ENCODE data around the gene IFNLR1.

Gene IFNLR1

GRCh38 chr1:24142546-24143534 is 44.2 kb downstream of the IFNLR1 start, which contains the start of gene IL22RA1:
Gene IL22RA1 (minus strand): TSS chr1:24143140. CDS start chr1:24143082, 58 bp downstream.
- DNase-seq = no peak

DNA sequence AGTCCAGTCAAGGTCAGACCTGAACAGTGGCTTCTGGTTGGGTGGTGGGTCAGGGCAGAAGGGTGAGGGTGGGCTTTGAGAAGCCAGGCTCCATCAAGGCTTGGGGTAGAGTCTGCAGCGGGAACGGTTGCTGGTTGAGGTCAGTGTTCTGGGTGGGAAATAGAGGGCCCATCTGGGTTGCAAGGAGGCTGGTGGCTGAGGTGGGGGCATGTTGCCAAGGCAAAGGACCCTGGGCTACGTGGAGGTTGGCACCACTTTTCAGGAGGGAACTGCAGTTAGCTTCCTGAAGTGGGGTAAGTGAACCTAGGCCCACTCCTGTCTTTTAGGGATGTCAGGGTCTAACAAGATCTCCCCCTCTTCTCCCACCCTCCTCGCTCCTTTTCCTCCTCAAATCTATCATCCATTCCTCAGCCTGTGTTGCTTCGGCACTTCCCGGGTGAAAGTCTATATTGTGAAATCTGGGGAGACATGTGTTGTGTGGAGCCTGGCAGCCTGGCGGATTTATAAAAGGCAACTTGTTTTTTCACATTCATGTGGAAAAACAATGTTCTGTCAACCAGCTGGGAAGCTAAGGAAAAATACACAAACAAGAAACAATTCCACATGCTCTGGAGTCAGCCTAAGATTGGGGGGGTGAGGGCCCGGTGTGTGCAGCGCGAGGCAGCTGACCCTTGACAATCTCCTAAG is 45.6 kb downstream of the IFNLR1 start:
- no peak for DNase-seq

DNA sequence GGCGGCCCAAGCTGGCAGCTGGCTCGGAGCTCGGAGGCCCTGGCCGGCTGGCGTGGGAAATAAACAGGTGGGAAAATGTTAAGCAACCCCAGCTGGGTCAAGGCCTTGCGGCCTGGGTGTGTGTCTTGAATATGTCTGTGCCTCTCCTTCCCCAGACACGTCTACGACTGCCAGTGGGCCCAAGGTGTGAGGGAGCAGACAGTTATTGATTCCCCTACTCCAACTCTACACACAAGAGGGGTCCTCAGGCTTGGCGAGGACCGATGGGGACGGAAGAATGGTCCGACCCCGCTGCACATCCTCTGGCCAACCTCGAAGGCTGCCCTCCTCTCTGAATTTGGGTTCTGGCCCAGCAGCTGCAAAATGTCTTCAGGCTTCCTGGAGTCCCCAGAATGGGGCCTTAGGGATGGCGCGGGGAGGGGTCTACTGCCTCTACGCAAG is 46.3 kb downstream of the IFNLR1 start:
- DNase-seq = no peak

DNA sequence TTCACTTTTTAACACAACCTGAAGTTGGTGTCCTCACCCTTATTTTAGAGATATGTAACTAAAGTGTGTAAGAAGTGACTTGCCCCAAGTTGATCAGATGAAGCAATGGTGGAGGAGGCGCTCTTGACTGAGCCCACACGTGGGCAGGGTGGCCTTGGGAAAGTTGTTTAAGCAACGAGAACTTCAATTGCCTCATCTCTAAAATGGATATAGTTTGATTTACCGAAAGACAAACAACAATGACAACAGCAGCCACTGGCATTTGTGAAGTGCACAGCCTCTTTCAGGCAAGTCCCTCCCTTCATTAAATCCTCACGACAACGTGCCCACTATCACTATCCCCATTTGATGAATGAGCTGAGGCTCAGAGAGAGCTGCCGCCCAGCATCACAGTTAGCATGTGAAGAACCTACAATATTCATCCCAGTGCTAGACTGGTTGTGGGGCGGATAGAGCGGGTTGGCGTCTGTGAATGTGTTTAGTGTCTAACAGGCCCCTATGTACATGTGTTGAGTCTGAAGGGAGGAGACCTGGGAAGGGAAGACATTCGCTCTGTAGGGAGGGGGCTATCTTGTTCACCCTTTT is 47.2 kb downstream of the IFNLR1 start:
- DNase-seq = no peak

GRCh38 chr1:24139222-24139489 is 47.9 kb downstream of the IFNLR1 start:
- no peak for DNase-seq

DNA sequence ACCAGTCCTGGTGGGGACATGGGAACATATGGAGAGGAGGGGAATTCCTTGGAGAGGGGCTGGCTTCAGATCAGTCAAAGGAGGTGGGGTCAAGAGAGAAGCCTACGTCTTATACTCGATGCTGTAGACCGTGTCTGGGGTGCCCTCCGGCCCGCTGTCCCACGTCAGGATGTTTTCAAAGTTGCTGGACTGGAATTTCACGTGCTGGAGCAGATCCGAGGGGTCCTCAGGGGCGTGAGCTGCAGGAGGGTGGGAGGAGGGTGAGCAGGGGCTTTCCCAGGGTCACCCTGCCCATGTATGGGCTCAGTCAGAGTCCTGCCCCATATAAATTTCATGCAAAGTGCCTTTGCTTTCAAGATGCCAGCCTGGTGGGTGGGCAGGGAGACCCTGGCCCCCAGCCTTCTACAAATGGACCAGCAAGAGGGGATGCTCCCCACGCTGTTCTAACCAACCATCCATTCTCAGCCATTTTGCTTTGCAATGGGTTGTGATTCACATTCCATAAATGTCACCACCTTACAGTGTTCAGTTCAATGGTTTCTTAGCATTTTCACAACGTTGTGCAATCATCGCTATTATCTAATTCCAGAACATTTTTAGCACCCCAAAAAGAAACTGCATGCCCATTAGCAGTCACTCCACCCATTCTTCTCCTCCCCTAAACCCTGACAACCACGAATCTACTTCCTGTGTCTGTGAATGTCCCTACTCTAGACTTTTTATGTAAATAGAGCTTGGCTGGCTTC is 48.4 kb downstream of the IFNLR1 start:
- no peak for DNase-seq

DNA sequence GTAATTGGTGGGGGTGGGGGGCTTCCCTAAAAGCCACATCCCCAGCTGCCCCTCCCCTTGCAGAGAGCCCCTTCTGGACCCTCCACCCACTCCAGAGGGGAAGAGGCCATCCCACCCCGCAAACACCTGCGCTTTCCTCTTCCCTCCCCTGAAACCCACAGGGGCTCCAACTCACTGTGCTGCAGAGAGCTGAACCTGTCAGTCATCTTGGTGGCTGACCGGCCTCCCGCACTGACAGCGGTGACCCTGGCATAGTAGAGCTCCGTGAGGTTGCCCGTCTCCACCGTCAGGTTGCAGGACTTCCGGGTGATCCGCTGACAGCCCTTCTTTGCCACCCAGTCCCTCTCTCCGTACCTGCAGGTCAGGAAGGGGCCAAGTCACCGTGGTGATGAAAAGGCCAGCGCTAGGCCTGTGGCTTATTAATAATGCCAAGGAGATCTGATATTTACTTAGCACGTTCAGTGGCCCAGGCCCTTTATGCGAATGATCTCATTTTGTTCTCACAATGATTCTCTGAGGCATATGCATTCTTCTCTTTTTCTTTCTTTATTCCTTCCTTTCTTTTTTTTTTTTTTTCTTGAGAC is 50.0 kb downstream of the IFNLR1 start:
- no peak for DNase-seq

DNA sequence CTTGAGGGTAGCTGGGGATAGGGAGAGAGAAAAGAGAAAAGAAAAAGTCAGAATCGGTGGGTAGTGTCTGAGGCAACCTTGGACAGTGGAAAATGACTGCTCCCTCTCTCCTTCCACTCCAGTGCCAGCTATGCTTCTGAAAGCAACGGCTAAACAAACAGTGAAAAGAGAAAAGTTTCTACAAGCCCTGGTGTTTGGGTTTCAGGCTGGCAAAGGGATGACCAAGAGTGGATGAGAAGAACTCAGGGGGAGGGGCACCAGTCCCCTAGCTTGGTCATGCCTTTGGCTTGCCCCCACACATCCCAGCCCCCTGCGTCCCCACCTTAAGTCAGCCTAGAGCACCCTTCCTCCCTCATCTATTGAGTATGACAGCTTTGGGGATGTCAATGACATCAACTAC is 52.7 kb downstream of the IFNLR1 start:
- no peak for DNase-seq

GRCh38 chr1:24133819-24134218 is 53.3 kb downstream of the IFNLR1 start:
- no peak for DNase-seq

- no peak for DNase-seq
Observed at GRCh38 chr1:24130385-24130784, 56.7 kb downstream of the IFNLR1 start.

DNA sequence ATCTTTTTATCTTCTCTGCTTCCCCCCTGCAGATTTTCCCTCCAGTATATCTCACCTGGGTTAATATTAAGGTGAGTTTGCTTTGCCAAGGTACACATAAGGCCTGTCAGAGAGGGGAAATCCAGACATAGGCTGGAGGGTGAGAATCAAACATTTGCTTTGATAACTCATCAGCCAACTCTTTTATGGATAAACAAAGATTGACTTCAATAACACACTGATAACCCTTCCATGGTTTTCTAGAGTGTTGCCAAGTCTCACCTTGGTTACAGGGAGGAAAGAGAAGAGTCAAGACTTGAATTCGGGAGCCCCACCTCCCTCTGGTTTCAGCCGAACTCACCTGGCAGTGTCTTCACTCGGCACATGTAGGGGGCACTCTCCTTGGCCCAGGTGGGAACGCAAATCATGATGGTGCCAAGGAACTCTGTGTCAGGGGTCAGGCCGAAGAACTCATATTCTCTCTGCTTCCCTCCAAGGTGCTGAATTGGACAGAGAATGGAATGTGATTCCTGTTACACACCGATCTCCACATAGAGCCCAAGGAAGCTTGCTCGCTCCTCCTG is 59.2 kb downstream of the IFNLR1 start:
- no peak for DNase-seq

DNA sequence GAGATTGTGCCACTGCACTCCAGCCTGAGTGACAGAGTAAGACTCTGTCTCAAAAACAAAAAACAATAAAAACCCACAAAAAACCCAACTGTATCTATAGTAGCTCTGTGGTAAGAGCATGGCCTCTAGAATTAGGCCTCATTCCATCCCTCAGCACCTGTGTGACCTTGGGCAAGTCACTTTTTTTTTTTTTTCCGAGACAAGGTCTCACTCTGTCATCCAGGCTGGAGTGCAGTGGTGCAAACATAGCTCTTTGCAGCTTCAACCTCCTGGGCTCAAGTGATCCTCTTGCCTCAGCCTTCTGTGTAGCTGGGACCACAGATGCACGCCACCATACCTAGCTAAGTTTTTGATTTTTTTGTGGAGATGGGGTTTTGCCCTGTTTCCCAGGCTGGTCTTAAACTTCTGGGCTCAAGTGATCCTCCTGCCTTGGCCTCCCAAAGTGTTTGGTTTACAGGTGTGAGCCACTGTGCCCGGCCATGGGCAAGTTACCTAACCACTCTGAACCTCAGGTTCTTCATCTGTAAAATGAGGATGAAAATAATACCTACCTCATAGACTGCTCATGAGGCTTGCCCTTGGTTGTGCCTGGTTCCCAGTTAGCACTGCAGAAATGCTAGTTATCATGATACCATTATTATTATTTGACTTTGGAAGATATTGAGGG is 59.8 kb downstream of the IFNLR1 start:
- no peak for DNase-seq

GRCh38 chr1:24126672-24127023 is 60.4 kb downstream of the IFNLR1 start:
- DNase-seq = no peak

DNA sequence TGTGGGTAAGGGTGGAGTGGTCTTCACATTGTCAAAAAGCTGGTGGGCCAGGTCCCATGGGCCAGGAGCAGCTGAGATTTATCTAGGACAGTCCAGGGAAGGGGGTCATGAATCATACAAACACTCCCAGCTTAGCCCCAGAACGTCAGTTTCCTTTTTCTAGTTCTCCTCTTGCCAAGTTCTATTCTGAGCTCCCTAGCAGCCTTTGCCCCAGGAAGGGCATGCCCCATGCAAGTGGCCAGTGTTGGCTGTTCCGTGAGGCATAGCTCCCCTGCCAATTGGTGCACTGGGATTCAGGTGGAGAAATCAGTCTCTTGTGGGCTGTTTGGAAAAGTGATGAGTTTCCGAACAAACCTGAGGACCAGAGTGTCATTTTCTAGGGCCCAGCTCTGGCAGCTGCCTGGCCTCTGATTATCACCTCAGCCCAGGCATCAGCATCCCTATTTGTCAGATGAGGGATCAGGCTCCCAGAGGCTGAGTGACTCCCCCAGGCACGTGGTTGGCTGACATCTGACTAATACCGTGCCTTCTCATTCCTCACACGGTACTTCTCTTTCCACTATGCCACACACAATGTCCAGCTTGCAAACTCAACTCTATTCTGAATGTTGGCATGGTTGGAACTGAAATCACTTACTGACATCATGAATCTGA is 60.9 kb downstream of the IFNLR1 start:
- DNase-seq = no peak

DNA sequence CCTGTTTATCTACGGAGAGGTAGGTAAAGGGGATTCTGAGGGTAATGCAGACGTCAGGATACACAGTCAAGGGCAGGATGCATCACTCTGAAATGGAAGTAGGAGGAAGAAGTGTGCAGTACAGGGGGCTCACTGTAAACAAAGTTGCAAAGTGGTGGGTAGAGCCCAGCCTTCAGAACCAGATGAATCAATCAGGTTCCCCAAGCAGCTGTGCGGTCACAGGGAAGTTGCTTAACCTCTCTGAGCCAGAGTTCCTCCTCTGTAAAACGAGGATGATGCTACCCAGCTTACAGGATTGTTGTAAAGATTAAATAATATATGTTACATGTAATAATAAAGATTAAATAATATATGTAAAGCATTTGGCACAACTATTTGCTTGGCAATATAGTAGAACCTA is 61.6 kb downstream of the IFNLR1 start:
- DNase-seq = no peak

DNA sequence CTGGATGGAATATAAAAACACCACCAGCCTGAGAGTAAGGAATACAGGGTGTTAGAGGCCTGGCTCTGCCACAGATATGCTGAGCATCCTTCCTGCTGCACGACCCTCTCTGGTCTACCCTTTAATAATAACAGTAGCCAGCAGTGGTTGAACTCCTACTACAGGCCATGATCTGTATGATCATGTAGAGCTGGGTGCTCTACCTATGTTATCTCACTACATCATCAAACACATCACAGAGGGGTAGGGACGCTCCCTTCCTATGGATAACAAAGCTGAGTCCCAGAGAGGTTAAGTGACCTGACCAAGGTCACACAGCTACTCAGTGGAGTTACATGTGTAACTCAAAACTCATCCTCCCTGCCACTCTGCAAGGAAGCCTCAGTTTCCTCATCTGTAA is 62.1 kb downstream of the IFNLR1 start:
- no peak for DNase-seq

DNA sequence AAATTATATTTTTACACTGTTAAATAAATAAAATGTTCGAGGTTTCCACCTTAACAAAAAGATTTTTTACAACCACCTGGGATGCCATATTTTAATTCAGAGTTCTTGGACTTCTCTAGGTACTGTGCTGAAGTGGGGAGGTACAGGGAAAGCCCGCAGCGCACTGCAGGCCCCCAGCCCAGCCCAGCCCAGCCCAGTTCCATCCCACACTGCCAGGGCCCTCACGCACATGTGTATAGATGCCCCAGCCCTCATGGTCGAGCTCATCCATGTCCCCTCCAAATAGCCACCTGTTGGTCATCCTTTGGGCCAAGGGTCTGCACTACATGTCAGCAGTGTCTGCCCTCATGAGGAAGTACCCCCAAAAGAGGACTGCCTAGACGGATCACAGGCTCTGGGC is 63.5 kb downstream of the IFNLR1 start:
- DNase-seq = no peak

- DNase-seq = no peak
Observed at GRCh38 chr1:24122776-24123175, 64.3 kb downstream of the IFNLR1 start.

DNA sequence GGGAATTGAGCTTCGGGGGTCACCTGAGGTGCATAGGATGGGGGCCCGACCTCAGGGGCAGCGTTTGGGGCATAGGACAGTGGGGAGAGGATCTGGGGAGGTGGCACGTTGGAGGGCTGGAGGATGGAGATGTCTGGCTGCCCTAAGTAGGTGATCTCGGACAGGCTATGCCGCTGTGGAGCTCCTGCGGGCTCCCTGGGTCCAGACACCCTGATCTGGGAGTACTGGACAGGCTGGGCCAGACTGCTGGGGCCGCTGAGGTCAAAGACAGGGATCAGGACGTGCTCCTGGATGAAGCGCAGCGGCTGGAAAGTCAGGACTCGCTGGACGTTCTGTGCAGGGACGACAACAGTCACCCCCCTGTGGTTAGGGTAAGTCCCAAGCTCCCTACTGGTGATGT is 65.7 kb downstream of the IFNLR1 start:
- DNase-seq = no peak

DNA sequence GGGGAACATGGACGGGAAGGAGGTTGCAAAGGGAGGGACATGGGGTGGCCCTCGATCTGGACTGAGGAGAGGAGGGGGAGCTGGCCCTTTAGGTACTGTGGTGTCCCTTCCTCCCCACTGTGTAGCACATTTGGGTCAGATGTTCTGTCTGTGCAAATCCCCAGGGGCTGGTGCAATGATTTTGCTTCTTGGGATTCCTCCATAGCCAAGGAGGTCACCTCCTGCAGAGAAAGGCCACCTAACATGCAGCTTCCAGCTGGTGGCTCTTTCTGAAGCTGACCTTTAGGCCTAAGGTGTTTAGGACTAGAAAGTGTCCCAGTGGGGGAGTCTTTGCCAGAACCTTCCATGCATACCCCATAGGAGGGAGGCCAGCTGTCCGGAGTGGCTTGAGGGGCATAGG is 66.1 kb downstream of the IFNLR1 start:
- DNase-seq = no peak

All from NCI-H2227 treated with DMSO at 0.1 percent for 48 hours (cell line).